Caco-2 (cell line): ENCODE results near the gene ITGB8. TPM values are rescaled to one million over a fixed set of nuclear protein-coding genes. Genes with fewer than 3 reads are reported as not detected.
"Not testable (repeated sequence)": the region's sequence is repeated elsewhere in the genome, so short reads cannot be mapped to it uniquely, and the experiment has no call there.

Experiments used
- BruUV-seq: library from RNA; stranded (reverse); fragments of 400-500 nt; replicated peaks from 2 replicates; lab custom pipeline; 2021; lab: Mats Ljungman, UMichigan
- CTCF ChIA-PET: fragments of 300-600 bp; sonication (Branson Sonifier 250); formaldehyde crosslinking; loops from one replicate; lab custom pipeline; 2022; ENCODE audit warnings: antibody characterized with exemption; lab: Charles Lee
- POLR2A ChIA-PET: fragments of 300-600 bp; sonication (Branson Sonifier 250); formaldehyde crosslinking; loops from one replicate; lab custom pipeline; 2022; ENCODE audit warnings: antibody characterized with exemption; lab: Charles Lee
- DNase-seq, 2 experiments: peaks; one replicate each; pipeline versions ENCODE4 v3.0.0 to v3.0.0-alpha.2; 2020 to 2022
- H3K27me3 ChIP-seq: replicated peaks from 2 replicates; pipeline ENCODE4 v1.6.0; 2011; ENCODE audit warnings: low read length; ENCODE audit not compliant: control insufficient read depth, insufficient read depth
- H3K36me3 ChIP-seq: 2 replicates; pipeline ENCODE4 v1.5.1; 2011; ENCODE audit warnings: low read length; ENCODE audit not compliant: control insufficient read depth, insufficient read depth
- H3K4me1 ChIP-seq: fragments of 250-450 bp; sonication (Bioruptor Pico); 2 replicates; pipeline ENCODE4 v1.5.1; 2020; ENCODE audit warnings: mild to moderate bottlenecking
- H3K4me3 ChIP-seq: 2 replicates; pipeline ENCODE4 v1.5.1; 2011; ENCODE audit warnings: low read depth, mild to moderate bottlenecking, control low read depth, low read length
- H3K9me3 ChIP-seq: fragments of 250-450 bp; sonication (Bioruptor Pico); 2 replicates; pipeline ENCODE4 v1.5.1; 2020; ENCODE audit warnings: mild to moderate bottlenecking, moderate library complexity
- H3K27ac Mint-ChIP-seq: one replicate; pipeline ENCODE4 v1.8.0; 2022; ENCODE audit warnings: mixed read lengths; ENCODE audit not compliant: unreplicated experiment
- H3K27me3 Mint-ChIP-seq: one replicate; pipeline ENCODE4 v1.8.0; 2022; ENCODE audit warnings: mixed read lengths; ENCODE audit not compliant: insufficient read depth, unreplicated experiment
- H3K36me3 Mint-ChIP-seq: one replicate; pipeline ENCODE4 v1.8.0; 2022; ENCODE audit warnings: mild to moderate bottlenecking, mixed read lengths; ENCODE audit not compliant: insufficient read depth, unreplicated experiment
- H3K4me1 Mint-ChIP-seq: one replicate; pipeline ENCODE4 v1.8.0; 2022; ENCODE audit warnings: low read depth, mixed read lengths; ENCODE audit not compliant: unreplicated experiment
- H3K4me3 Mint-ChIP-seq: one replicate; pipeline ENCODE4 v1.8.0; 2022; ENCODE audit warnings: mild to moderate bottlenecking, moderate library complexity, mixed read lengths; ENCODE audit not compliant: unreplicated experiment
- H3K9me3 Mint-ChIP-seq: one replicate; pipeline ENCODE4 v1.8.0; 2022; ENCODE audit warnings: mixed read lengths; ENCODE audit not compliant: unreplicated experiment
- CTCF ChIP-seq, 2 experiments: fragments of 200-600 bp in 1 of 2; IDR thresholded peaks; 1 replicate in 1 of 2; 2 replicates in 1 of 2; pipeline versions ENCODE4 v1.5.1 to v1.8.0; 2011 to 2022; ENCODE audit warnings: antibody characterized with exemption in 1 of 2, control low read depth in 1 of 2, inconsistent platforms in 1 of 2, low read depth in 1 of 2, low read length in 1 of 2, mild to moderate bottlenecking in 1 of 2, moderate library complexity in 1 of 2; ENCODE audit not compliant: insufficient read depth in 1 of 2, severe bottlenecking in 1 of 2, unreplicated experiment in 1 of 2
- intact Hi-C: fragments of 100-400 bp; cut with micrococcal nuclease; formaldehyde crosslinking; loops from one replicate; pipeline ENCODE4 v1.10.0; 2022; ENCODE audit not compliant: unreplicated experiment
- total RNA-seq: library from RNA; stranded (reverse); gene quantifications from 2 replicates; pipeline ENCODE4 v1.2.3, GENCODE V29; 2022

The ITGB8 gene
- total RNA-seq, 1 experiment from 2014 or later: 3.2 TPM

- H3K4me1 ChIP-seq: peaks cover 17% of the 10 kb centered on the region
- H3K27me3 Mint-ChIP-seq: no peaks in the 10 kb centered on the region
- ChIA-PET CTCF (no interaction called here), POLR2A (no interaction called here)
- no peak overlapping the region for H3K27ac Mint-ChIP-seq
- DNase-seq: no peak
- TF ChIP-seq CTCF (IDR thresholded peaks at IDR 0.05; ENCODE audit: insufficient read depth in 1 of 2, low read depth in 1 of 2, low read length in 1 of 2, severe bottlenecking in 1 of 2, unreplicated experiment in 1 of 2): no peak
- H3K36me3 Mint-ChIP-seq: no peaks in the 10 kb centered on the region
- H3K4me3 Mint-ChIP-seq: no peak overlapping the region
- intact Hi-C loops: no loop called here
- BruUV-seq: no TSS peak
- H3K36me3 ChIP-seq: no peaks in the 10 kb centered on the region
- H3K27me3 ChIP-seq: no peaks in the 10 kb centered on the region
- H3K4me1 Mint-ChIP-seq: peaks cover 9% of the 10 kb centered on the region
- peaks cover 3% of the 10 kb centered on the region; the same call in 1 of the 2 replicates for H3K9me3 ChIP-seq
- H3K9me3 Mint-ChIP-seq: peaks cover 19% of the 10 kb centered on the region
- no peak overlapping the region for H3K4me3 ChIP-seq
These were observed 31.6 kb upstream of the ITGB8 start for GRCh38 chr7:20299145-20299544.

GRCh38 chr7:20299647-20300312, 30.9 kb upstream of the ITGB8 start:
- H3K36me3 Mint-ChIP-seq: no peaks in the 10 kb centered on the region
- Histone ChIP-seq H3K9me3 (peaks cover 3% of the 10 kb centered on the region; the same call in 1 of the 2 replicates), H3K36me3 (no peaks in the 10 kb centered on the region), H3K4me1 (peaks cover 21% of the 10 kb centered on the region), H3K4me3 (no peak overlapping the region), H3K27me3 (no peaks in the 10 kb centered on the region)
- no peak overlapping the region for H3K27ac Mint-ChIP-seq
- ChIA-PET CTCF (no interaction called here), POLR2A (no interaction called here)
- no peaks in the 10 kb centered on the region for H3K27me3 Mint-ChIP-seq
- intact Hi-C loops: no loop called here
- peaks cover 16% of the 10 kb centered on the region for H3K4me1 Mint-ChIP-seq
- H3K4me3 Mint-ChIP-seq: no peak overlapping the region
- no TSS peak for BruUV-seq
- H3K9me3 Mint-ChIP-seq: peaks cover 15% of the 10 kb centered on the region
- TF ChIP-seq CTCF (IDR thresholded peaks at IDR 0.05; ENCODE audit: insufficient read depth in 1 of 2, low read depth in 1 of 2, low read length in 1 of 2, severe bottlenecking in 1 of 2, unreplicated experiment in 1 of 2): no peak
- no peak for DNase-seq

GRCh38 chr7:20301311-20301939, 29.3 kb upstream of the ITGB8 start:
- no peaks in the 10 kb centered on the region for H3K9me3 Mint-ChIP-seq
- Histone ChIP-seq H3K9me3 (no peaks in the 10 kb centered on the region), H3K27me3 (no peaks in the 10 kb centered on the region), H3K4me1 (peaks cover 31% of the 10 kb centered on the region), H3K4me3 (no peak overlapping the region), H3K36me3 (no peaks in the 10 kb centered on the region)
- CTCF ChIA-PET: no interaction called here
- no peak for DNase-seq
- no peaks in the 10 kb centered on the region for H3K27me3 Mint-ChIP-seq
- POLR2A ChIA-PET: no interaction called here
- no TSS peak for BruUV-seq
- intact Hi-C loops: no loop called here
- H3K36me3 Mint-ChIP-seq: no peaks in the 10 kb centered on the region
- H3K4me1 Mint-ChIP-seq: peaks cover 31% of the 10 kb centered on the region
- no peak overlapping the region for H3K27ac Mint-ChIP-seq
- TF ChIP-seq CTCF (IDR thresholded peaks at IDR 0.05; ENCODE audit: insufficient read depth in 1 of 2, low read depth in 1 of 2, low read length in 1 of 2, severe bottlenecking in 1 of 2, unreplicated experiment in 1 of 2): no peak
- H3K4me3 Mint-ChIP-seq: no peak overlapping the region

GRCh38 chr7:20302300-20302699, 28.4 kb upstream of the ITGB8 start:
- H3K36me3 ChIP-seq, POLR2A ChIA-PET, H3K27me3 Mint-ChIP-seq, H3K9me3 ChIP-seq, H3K4me3 ChIP-seq, H3K9me3 Mint-ChIP-seq, DNase-seq, intact Hi-C loops, H3K36me3 Mint-ChIP-seq, BruUV-seq, H3K27me3 ChIP-seq, H3K4me3 Mint-ChIP-seq: not testable (repeated sequence)
- CTCF ChIA-PET: interaction anchor here (0.5 kb wide), 1 partner anchor 82 kb away, joined by 3 read pairs; no protein-coding TSS in a partner anchor
- H3K27ac Mint-ChIP-seq: peak overlapping the region; percentile 65
- peaks cover 37% of the 10 kb centered on the region for H3K4me1 Mint-ChIP-seq
- peaks cover 35% of the 10 kb centered on the region for H3K4me1 ChIP-seq
